T-helper 2 cell treated with Interferon-gamma antibody and Interleukin-4, amounts not matched to agents 100 ng/mL and 5 ng/mL, for 36 hours (primary cell): Measurements from ENCODE around the gene ATP8B4. TPM values are rescaled to one million over a fixed set of nuclear protein-coding genes. Genes with fewer than 3 reads are reported as not detected.
"Not testable (repeated sequence)": the region's sequence is repeated elsewhere in the genome, so short reads cannot be mapped to it uniquely, and the experiment has no call there.

Experiments used
- intact Hi-C: fragments of 100-400 bp; cut with micrococcal nuclease; formaldehyde crosslinking; loops from one replicate; pipeline ENCODE4 v1.15.1; 2023
- total RNA-seq: library from RNA; stranded (reverse); gene quantifications from 2 replicates; pipeline ENCODE4 v1.2.3, GENCODE V29; 2022

ATP8B4 gene
- total RNA-seq, 1 donor from 2014 or later, result 22.5 TPM

DNA sequence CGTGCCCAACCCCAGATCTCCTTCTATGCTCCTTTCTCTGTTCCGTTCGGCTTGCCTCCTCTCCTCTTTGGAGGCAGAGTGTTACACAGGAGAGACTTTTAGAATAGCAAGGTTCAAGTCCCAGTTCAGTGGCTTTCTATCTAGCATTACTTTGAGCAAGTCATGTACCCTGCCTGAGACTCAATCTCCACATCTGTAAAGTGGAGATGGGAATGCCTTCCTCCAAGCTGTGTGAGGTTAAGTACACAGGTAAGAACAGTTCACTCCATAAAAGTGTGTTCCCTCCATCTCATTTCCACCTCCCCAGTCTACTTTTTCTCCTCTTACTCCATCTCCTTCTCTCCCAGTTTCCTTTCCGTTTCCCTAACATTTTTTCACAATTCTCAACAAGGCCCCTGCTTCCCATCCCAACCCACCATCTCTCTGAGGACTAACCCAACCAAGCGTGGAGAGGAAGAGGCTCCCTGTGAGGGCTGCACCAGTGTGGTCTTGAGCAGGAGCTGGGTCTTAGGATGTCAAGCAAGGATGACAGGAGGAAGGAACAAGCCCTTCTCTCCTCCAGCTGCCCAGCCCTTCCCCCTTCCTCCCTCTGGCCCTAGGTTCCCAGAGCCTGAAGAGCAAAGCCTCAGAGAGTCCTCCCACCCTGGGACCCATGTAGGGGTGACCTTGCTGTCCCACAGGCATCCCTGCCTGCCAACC, 6.4 kb downstream of the ATP8B4 start:
- intact Hi-C loops, result no loop called here

DNA sequence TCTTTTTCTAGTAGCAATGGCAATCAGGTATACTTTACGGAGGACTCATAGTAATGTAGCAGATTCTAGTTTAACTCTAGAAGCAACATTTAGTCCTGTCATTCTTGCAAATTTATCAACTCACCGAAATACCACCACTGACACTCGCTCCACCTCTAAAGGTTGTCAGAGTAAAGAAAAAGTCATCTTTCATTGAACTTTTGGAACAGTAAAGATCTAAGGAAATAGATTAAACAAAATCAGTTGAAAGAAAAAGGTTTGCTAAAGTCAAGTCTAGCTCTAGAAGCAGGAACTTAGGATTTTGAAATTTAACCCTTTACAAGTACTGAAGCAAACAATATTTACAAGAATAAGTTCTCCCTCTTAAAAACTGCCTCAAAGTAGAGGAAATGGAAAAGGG, 8.7 kb downstream of the ATP8B4 start:
- intact Hi-C loops, result no loop called here

DNA sequence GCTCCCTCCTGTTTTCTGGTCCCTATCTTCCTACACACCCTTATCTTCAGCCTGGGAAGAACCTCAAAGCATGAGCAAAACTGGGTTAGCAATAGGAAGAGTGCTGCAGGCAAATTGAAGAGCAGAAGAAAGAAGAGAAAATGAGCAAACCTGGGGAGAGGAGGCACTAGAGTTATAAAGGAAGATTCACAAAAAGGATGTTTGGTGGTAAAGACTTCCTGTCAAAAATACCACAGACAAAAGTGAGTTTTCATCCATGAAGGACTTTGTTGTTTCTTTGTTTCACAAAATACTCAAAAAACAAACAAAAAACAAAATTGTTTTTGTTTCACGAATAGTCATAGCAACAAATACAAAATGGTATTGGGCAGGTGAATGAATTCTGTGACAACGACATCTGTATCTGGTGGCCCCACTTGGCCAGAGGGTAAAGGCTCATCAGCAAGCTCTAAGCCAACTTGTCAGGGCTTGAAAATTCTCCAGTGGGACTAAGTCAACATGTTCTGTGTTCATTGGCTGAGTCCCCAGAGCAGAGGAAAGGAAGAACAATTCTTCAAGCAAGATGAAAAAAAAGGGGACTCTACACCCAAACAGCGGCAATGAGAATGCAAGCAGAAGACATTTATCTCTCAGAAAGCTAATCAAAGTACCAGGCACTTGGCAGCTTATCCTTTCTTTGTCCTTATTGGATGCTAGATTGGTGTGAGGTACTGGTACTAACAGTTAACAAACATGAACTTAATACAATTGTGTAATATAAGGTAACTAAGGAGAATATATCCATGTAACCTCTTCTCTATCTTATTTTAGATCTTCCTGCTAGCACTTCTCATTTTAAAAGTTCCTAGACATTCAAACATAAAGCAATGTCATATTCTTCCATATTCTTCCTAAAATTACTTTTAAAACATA, 9.7 kb downstream of the ATP8B4 start:
- intact Hi-C loops, result loop anchor here (2.0 to 5.0 kb wide), 3 partner anchors 42 to 487 kb away; partner anchors contain the start of genes DTWD1, FAM227B and SLC27A2

DNA sequence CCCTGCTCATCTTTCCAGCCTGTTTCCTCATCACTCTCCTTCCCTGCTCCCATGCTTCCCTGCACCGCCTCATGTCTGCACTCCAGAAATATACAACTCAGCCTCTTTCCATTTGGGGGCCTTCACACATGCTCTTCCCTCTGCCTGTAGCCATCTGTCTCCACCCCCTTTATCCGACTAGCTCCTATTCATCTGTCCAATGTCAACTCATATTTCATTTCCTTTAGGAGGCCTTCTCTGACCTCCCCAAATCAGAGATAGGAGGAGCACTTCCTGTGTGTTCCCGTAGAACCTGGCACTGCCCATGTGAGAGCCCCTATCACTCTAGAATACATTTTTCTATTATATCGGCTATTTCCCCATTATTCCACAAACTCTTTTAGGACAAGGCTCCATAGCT, 10.6 kb downstream of the ATP8B4 start:
- intact Hi-C loops, result loop anchor here (2.0 to 5.0 kb wide), 3 partner anchors 41 to 486 kb away; partner anchors contain the start of genes DTWD1, FAM227B and SLC27A2

DNA sequence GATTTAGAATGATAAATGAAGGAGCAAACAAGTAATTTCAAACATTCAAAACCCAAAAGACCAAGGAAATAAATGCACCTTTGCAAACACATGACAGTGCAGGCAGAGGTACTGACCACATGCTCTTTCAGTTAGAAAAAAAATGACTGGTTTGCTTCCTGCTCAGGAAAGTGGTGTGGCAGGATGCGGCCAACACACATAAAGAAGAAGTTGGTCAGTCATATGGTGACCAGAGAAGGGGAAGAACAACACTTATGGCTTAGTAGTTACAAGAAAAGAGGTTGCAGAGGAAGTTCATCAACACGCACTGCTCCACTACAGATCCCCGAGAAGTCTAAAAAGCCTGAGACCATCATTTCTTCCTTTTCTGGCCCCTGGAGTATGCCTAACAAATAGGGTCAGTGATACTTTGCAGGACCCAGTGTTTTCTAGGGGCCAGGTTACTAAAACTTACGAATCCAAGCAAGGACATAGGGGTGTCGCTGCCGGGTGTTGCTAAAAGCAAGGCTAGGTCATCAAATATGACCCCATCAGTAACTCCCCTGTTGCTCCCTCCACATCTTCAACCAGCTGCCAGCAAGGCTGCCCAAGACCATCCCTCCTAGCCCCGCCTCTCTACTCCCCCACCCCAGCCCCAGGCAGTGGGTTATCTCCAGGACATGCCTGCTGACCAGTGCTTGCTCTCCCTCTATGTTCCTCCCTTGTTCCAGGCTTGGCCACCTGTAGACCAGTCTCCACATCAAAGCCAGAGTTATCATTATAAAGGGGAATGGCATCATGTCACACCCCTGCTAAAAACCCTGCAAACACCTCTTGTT, 11.2 kb downstream of the ATP8B4 start:
- intact Hi-C loops, result loop anchor here (2.0 to 5.0 kb wide), 4 partner anchors 27 to 485 kb away; partner anchors contain the start of genes DTWD1, FAM227B and SLC27A2

GRCh38 chr15:50107157-50107556, 11.9 kb downstream of the ATP8B4 start:
- intact Hi-C loops, result loop anchor here (2.0 to 5.0 kb wide), 3 partner anchors 28 to 485 kb away; partner anchors contain the start of genes DTWD1 and FAM227B

- intact Hi-C loops, result loop anchor here (2.0 to 5.0 kb wide), 3 partner anchors 28 to 484 kb away; partner anchors contain the start of genes DTWD1 and FAM227B
Measured at GRCh38 chr15:50106457-50106856, 12.6 kb downstream of the ATP8B4 start.

- intact Hi-C loops, result no loop called here
Measured at GRCh38 chr15:50100486-50100885, 18.5 kb downstream of the ATP8B4 start.

GRCh38 chr15:50098545-50098944, 20.5 kb downstream of the ATP8B4 start:
- intact Hi-C loops, result no loop called here

DNA sequence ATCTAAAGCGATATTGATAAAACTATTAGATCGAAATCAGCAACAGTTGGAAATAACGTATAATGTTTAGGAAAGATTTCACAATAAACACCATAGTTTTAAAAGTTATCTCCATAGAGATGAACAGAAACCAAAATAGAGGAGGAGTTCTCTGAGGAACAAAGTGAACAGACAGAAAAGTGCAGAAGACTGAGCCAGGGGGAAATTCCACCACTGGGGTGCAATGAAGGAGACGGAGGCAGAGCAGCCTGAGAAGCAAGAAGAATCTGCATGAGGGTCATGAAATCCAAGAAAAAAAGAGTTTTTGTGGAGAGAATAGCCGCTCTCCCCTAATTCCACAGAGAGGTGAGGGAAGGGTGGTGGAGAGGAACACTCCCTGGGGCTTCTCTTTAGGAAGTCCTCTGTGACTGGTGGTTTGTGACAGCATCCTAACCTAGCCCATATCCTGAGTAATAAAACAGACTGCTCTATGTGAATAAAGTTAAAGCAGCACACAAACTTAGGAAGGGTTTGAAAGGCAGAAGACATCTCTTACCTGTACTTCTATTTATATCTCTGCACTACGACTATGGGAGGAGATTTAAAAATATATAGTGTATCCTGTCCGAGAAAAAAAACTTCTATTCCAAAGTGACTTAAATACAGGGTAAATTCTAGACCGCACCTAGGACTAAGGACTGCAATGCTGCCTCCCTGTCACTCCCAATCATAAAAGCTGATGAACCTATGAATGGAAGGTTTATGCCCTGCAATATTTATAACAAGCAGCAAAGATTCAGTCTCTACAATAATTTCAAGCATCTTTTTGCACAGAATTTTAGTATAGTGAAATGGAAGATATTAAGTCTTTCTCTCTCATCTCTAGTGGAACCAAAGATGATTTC, 22.9 kb downstream of the ATP8B4 start:
- intact Hi-C loops, result no loop called here

DNA sequence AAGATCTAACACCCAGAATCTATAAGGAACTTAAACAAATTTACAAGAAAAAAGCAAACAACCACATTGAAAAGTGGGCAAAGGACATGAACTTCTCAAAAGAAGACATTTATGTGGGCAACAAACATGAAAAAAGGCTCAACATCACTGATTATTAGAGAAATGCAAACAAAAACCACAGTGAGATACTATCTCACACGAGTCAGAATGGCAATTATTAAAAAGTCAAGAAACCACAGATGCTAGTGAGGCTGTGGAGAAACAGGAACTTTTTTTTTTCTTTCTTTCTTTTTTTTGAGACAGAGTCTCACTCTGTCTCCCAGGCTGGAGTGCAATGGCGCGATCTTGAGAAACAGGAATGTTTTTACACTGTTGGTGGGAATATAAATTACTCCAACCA, 29.6 kb downstream of the ATP8B4 start:
- intact Hi-C loops, result not testable (repeated sequence)

DNA sequence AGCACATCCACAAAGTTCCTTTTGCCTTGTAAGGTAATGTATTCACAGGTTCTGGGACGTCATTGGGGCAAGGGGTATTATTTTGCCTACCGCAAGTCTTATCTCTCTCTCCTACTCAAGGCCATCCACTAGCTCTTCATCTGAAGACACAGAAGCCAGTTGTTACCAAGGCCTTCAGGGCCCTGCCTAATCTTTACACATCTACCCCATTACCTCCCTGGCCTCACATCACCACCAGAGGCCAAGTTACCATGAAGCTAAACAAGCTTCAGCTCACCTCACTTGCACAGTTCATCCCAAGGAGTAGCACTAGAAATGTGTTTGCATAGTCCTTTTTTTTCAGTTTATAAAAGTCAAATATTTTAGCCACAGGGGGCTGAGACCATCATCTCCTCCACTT, 34.1 kb downstream of the ATP8B4 start:
- intact Hi-C loops, result no loop called here

DNA sequence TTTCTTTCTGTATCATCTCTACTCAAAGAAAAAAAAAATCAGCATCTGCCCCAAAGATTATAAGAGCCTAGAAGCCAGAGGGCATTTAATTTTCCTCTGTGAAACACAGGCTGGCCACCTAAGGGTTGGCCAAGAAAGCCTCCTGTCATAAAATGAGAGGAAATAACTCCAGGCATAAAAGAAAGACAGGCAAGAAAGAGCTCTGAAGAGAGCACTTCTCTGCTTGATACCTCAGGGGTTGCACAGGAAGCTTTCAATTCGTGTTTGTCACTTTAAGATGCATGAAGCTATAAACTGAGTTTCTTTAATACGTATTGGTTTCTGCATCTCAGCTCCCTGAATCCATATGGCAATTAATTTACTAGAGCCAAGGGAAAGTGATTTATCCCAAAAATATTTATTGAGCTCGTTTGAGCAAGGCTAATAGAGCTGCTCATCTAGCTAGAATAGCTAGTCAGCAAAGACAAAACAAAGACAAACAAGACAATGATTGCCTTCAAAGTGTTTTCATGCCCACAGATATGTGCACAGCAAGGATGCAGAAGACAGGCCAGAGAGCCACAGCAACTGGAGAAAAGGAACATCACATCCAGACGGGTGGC, 35.5 kb downstream of the ATP8B4 start:
- intact Hi-C loops, result no loop called here

GRCh38 chr15:50082066-50082465, 37.0 kb downstream of the ATP8B4 start:
- intact Hi-C loops, result no loop called here

GRCh38 chr15:50077651-50078050, 41.4 kb downstream of the ATP8B4 start:
- intact Hi-C loops, result no loop called here

DNA sequence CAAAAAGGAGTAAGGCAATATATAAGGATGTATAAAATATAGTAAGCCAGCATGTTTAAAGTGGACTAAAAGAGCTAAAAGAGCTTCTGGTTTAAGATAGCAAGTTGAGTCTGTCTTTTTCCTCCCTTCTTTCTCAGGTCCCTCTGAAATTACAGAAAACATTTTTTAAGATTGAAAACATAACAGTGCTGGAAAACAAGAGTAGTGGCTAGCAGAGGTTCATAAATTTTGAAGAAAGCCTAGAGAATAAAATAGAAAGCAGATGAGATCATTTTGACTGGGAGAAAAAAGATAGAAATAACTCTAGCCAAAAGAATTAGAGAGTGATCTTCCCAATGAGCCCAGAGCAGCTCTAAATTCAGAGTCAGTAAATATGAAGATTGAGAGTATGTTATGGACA, 41.9 kb downstream of the ATP8B4 start:
- intact Hi-C loops, result no loop called here

GRCh38 chr15:50075319-50075718, 43.7 kb downstream of the ATP8B4 start:
- intact Hi-C loops, result no loop called here

- intact Hi-C loops, result no loop called here
Measured at GRCh38 chr15:50071551-50072258, 47.3 kb downstream of the ATP8B4 start.

GRCh38 chr15:50068016-50068415, 51.0 kb downstream of the ATP8B4 start:
- intact Hi-C loops, result loop anchor here (5.0 kb wide), 2 partner anchors 39 to 284 kb away; no protein-coding TSS in a partner anchor
